Measurements from ENCODE around the gene TLDC2.
"Not testable (repeated sequence)": the region's sequence is repeated elsewhere in the genome, so short reads cannot be mapped to it uniquely, and the experiment has no call there.

The TLDC2 gene

DNA sequence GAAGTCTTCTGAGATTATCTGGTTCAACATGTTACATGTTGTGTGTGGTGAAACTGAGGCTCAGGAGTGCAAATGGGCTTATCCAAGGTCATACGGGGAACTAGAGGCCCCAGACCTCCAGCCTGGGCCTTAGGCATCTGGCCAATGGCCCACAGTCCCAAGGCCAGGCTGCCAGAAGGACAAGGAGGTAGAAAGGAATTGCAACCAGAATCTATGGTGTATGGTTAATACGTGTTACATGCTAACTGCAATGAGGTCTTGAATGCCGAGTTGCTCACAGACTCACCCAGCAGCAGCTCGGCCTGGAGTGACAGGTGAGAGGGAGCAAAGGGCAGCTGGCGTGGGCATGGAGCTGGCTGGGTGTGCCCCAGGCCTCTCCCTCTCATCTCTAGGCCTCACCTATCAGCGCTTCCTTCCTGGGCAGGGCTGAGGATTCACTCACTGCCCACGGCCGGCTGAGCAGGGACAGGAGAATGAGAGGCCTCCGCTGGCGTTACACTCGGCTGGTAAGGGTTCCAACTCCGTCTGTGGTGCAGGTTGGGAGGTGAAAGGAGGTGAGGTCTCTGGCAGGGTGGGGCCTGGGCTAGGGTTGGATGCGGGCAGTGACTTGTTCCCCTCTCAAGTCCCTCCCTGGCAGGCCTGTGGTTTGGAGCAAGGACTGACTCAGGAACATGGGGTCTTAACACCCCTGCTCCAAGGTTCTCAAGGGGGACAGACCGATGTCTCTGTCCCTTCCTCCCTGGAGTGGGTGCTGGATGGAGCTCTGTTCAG is at the start of gene TLDC2:
TSS of gene TLDC2 (plus strand) at position 437 of the 771 bp plus-strand sequence. CDS start at position 474, 37 bp downstream.
- DNase-seq (ENCODE audit: insufficient read length, low spot score) (no peak), FAIRE-seq (peak; percentile 72)

DNA sequence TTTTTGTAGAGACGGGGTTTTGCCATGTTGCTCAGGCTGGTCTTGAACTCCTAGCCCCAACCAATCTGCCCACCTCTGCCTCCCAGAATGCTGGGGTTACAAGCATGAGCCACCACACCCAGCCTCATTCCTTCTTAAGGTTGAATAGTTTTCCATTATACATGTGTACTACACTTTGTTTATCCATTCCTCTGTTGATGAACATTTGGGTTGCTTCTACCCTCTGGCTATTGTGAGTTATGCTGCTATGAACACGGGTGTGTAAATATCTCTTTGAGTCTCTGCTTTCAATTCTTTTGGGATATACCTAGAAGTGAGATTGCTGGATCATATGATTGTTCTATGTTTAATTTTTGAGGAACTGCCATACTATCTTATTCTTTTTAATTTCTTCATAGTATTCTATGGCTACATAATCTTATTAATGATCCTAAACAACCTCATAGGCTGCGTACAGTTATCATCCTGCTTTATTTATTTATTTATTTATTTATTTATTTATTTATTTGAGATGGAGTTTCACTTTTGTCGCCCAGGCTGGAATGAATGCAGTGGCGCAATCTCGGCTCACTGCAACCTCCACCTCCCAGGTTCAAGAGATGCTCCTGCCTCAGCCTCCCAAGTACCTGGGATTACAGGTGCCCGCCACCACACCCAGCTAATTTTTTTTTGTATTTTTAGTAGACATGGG is 49.2 kb upstream of the TLDC2 start:
- FAIRE-seq (peak; percentile 16), DNase-seq (ENCODE audit: insufficient read length, low spot score) (no peak)

DNA sequence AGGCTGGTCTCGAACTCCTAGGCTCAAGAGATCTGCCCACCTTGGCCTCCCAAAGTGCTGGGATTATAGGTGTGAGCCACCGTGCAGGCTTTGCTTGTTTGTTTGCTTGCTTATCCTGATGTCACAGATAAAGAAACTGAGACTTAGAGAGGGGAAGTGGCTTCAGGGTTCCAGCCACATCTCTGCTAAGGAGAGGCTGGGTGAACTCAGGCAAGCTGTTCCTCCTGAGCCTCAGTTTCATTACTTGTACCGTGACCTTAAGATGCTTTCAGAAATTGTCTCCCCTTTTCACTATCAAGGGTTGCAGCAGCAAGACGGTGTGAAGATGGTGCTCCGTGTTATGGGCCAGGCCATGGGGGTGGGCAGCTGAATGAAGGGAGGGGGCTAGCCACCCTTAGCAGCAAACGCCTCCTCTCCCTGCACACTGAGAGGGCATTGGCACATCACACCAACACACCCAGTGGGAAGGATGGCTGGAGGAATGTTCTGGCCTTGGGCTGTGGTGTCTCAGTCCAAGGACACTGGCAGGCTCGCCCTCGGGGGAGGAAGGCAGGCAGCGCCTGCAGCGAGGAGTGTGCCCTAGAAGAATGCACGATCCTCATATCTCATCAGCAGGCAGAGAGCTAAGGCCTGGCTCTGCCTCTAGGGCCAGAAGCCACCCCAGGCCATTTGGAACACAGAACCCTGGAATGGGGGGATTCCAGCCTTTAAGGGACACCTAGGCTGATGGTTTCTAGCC is 48.2 kb upstream of the TLDC2 start:
- DNase-seq (ENCODE audit: insufficient read length, low spot score) (no peak), FAIRE-seq (peak; percentile 96)

DNA sequence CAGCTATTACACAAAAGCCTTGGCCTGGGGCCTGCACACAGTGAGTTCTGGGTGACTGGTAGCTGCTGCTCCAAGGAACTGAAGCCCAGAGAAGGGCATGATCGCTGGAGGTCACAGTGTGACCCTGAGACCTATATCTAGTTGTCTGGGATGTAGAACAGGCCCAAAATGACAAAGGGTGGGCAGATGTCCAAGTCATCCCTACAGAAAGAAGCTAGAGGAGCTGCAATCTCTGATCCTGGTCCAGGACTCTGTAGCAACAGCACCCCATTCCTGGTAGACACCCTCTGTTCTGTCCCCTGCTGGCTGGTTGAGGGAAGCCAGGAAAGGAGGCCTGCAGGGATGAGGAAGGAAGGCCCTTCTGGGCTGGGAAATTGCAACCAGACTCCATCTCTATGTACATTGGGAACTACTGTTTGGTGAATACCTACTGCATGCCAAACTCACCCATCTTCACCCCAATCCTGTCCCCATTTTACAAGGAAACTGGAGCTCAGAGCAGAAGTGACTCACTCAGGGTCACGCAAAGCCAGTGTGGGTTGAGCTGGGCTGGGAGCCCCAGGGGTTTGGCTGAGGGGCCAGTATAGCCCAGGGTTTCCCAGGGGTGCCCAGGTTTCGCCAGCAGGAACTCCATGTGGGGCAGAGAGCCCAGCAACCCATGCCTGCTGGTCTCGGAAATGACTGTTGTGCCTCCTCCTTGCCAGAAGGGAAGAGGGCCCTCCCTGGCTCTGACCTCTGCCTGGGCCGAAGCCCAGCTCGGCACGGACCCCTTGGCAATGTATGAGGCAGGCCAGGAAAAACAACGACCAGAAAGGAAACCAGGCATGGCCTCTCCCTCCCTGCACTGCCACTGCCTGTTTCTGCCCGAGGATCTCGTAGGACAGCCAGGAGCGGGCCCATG is 44.9 kb upstream of the TLDC2 start:
- FAIRE-seq (peak; percentile 66), DNase-seq (ENCODE audit: insufficient read length, low spot score) (no peak)

DNA sequence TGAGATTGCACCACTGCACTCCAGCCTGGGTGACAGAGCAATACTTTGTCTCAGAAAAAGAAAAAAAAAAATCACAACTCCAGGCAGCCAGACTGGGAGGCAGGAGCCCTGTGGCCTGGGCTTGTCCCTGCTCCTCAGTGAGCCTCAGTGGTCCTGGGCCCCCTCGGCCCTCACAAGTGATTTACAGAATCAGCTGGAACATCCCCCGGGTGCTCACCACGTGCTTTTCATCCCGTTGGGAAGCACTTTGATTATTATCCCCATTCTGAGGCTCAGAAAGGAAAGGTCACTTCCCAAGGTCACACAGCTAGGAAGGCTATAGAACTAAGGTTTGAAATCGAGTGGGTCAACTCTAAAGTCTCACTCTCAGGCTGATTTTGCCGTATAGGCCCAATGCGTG is 43.1 kb upstream of the TLDC2 start:
- DNase-seq (ENCODE audit: insufficient read length, low spot score), result no peak
- FAIRE-seq, result no peak

DNA sequence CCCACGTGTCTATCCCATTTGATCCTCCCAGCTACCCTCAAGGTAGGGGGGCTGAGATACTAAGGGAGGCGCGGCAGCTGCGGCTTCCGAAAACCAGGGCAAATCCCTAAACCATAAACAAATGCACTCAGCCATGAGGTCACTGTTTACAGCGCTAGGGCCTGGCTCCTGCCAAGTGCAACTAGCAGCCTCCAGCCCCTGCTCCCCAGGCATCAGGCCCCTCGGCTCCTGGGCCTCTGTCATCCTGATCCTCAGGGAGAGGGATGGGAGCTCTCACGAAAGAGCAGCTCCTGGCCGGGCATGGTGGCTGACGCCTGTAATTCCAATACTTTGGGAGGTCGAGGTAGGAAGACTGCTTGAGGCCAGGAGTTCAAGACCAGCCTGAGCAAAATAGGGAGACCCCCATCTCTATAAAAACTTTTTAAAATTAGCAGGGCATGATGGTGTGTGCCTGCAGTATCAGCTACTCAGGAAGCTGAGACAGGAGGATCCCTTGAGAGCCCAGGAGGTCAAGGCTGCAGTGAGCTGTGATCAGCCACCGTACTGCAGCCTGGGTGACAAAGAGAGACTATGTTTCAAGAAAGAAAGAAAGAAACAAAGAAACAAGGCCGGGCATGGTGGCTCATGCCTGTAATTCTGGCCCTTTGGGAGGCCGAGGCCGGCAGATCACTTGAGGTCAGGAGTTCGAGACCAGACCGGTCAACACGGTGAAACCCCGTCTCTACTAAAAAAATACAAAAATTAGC is 42.5 kb upstream of the TLDC2 start:
- DNase-seq (ENCODE audit: insufficient read length, low spot score) (no peak), FAIRE-seq (no peak)

DNA sequence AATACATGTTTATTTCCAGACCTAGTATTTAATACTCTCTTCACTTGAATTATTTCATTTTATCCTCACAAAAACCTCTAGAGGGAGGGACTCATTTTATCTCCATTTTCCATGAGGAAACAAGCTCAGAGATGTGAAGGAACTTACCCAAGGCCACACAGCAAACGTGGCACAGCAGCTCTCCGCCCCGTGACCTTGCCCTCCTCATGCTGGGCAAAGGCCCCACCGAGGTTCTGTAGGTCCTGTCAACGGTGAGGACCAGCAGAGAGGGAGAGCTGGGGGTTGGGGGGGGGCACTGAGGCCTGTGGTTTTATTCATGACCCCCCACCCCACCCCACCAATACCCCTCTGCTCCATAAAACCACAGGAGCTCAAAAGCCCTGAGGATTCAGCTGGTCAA is 40.9 kb upstream of the TLDC2 start:
- FAIRE-seq, result peak; percentile 72
- DNase-seq (ENCODE audit: insufficient read length, low spot score), result no peak

DNA sequence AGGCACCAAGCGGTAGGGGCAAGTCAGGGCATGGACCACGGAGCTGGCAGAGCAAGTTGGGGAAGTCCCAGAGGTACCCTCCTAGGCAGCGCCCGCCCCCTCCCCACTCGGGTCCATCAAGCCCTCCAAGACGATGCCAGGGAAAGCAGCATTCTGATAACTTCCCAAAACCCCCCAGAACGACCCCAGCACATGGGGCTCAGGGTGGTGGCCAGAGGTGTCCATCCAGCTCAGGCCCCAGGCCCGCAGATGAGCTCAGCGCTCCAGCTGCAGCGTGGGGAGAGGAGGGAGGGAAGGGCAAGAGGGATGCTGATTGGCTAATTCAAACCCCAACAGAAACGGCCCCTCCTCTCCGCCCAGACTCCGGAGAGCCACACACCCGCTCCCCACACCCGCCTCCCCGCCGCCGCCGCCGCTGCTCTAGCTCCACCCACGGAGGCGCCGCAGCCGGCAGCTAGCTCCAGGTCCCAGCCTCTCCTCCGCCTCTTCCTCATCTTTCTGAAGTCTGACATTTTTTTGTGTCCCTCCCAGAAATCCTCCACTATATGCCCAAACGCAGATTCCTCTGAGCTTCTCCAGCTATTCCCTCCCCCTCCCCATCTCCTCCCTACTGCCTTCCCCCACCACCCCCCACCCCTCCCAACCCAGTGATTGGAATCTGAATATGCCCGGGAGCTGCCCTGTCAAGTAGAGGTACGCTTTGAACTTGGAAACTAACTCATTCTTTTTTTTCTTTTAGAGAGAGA is 40.3 kb upstream of the TLDC2 start:
- FAIRE-seq (peak; percentile 99), DNase-seq (ENCODE audit: insufficient read length, low spot score) (peak; percentile 100)

DNA sequence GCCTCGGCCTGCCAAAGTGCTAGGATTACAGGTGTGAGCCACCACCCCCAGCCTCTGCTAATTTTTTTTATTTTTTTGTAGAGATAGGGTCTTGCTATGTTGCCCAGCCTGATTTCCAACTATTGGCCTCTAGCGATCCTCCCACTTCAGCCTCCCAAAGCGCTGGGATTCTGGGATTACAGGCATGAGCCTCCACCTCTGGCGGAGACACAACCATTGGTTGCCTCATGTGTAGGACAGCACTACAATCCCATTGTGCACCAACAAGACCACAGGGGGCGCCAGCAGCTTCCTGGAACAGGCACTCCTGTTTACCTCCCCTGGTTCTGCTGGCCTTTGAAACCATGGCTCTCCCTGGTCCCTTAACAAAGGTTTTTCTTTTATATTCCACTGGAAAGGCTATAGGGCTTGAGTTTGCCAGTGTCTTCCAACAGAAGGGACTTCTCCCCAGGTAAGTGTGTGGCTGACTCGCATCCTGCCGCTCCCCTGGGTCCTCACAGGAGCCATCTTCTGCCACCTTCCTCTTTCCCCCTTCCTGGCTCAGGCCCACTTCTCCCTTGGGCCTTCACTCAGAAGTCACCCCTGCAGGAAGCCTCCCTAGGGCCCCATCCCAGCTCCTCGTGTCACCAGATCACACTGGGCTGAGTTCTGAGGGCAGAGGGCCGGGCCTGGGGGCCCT is 39.2 kb upstream of the TLDC2 start:
- DNase-seq (ENCODE audit: insufficient read length, low spot score), result peak; percentile 81
- peak; percentile 55 for FAIRE-seq

DNA sequence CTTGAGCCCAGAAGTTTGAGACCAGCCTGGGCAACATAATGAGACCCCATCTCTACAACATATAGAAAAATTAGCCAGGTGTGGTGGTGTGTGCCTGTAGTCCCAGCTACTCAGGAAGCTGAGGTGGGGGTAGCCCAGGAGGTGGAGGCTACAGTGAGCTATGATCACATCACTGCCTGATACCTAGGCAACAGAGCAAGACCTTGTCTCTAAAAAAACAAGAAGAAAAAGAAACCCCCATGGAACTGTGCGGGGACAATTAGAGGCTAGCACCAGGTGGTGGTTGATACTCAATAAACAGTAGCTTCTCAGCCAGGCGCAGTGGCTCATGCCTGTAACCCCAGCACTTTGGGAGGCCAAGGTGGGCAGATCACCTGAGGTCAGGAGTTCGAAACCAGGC is 37.6 kb upstream of the TLDC2 start:
- not testable (repeated sequence) for DNase-seq (ENCODE audit: insufficient read length, low spot score); FAIRE-seq

DNA sequence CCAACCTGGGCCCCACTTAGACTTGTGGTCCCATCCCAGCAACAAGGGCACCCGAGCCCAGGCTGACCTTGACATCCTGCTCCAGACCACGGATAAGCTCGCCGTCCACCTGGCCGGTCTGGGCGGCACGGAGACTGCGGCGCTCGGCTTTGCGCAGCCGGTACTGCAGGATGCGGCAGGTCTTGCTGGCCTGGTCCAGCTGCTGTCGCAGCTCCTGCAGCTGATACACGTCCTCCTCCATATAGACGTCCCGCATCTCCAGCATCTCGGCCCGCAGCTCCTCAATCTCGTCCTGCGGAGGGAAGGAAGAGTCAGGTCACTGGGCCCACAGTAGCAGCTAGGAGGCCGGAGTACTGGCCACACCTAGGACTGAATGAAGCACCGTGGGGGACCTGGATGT is 36.8 kb upstream of the TLDC2 start:
- DNase-seq (ENCODE audit: insufficient read length, low spot score) (no peak), FAIRE-seq (peak; percentile 20)

DNA sequence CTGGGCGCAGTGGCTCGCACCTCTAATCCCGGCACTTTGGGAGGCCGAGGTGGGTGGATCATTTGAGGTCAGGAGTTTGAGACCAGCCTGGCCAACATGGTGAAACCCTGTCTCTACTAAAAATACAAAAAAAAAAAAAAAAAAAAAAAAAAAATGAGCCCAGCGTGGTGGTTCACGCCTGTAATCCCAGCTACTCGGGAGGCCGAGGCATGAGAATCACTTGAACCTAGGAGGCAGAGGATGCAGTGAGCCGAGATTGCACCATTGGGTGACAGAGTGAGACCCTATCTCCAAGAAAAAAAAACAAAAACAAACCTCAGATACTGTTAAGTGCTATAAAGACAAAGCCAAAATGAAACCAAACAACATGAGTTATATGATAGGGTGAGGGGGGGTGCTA is 34.9 kb upstream of the TLDC2 start:
- not testable (repeated sequence) for DNase-seq (ENCODE audit: insufficient read length, low spot score)
- peak; percentile 31 for FAIRE-seq

DNA sequence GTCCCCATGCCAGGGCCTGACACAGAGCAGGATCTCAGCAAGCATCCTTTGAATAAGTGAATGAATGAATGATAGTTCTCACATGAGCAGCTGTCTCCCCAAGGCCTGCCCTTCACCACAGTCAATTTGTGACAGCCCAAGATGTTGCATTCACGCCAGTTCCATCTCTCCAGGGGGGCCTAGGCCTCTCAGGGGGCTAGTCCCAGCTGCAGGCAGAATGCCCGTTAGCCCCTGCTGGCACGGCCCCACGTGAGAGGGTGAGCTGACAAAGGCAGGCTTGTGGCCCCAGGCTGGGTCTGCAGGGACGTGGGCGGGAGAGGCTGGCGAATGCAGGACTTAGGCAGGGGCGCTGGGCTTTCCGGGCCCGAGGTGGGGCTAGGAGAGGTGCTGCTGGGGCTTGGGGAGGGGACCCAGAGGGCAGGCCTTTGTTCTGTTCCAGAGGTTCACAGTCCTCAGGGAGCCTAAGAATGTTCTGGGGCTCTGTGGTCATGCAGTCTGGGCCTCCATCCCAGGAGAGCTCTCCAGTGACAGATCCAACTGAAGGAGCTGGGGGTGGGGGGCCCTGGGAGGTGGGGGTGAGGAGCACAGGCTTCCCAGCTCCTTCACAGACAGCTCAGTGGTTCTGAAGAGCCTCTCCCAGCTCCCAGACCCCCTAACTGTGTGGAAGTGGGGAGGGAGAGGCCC is 30.5 kb upstream of the TLDC2 start:
- FAIRE-seq (no peak), DNase-seq (ENCODE audit: insufficient read length, low spot score) (no peak)

DNA sequence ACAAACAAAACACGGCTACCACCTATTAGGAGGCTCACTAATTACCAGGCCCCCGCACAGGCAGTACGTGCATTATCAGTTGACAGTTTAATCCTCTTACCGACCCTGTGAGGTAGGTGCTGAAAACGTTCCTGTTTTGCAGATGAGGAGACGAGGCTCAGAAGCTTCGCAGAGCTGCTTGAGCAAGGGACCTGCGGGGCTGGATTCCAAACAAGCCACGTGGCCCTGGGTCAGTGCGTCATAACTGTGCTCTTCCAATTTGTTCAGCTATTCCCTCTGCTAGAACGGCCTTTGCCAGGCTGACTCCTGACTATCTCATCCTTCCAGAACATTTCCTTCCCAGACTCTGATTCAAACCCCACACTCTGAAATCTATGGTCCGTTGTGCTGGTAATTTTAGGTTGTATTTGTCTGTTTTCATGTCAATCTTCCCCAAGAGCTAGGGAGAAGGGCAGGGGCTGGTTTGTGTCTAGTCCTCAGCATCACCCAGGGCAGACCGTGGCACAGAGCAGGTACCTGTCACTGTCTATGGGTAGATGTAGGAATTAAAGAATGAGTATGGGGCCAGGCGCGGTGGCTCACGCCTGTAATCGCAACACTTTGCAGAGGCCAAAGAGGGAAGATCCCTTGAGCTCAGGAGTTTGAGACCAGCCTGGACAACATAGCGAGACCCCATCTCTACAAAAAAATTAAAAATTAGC is 28.8 kb upstream of the TLDC2 start:
- FAIRE-seq, result peak; percentile 23
- no peak for DNase-seq (ENCODE audit: insufficient read length, low spot score)

DNA sequence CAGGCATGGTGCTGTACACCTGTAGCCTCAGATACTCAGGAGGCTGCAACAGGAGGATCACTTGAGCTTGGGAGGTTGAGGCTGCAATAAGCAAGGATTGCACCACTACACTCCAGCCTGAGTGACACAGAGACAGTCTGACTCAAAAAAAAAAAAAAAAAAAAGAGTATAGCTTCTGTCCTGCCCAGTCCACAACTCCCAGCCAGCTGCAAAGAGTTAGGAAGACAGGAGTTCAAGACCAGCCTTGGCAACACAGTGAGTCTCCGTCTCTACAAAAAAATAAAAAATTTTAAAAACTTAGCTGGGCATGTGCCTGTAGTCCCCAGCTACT is 28.3 kb upstream of the TLDC2 start:
- no peak for FAIRE-seq

DNA sequence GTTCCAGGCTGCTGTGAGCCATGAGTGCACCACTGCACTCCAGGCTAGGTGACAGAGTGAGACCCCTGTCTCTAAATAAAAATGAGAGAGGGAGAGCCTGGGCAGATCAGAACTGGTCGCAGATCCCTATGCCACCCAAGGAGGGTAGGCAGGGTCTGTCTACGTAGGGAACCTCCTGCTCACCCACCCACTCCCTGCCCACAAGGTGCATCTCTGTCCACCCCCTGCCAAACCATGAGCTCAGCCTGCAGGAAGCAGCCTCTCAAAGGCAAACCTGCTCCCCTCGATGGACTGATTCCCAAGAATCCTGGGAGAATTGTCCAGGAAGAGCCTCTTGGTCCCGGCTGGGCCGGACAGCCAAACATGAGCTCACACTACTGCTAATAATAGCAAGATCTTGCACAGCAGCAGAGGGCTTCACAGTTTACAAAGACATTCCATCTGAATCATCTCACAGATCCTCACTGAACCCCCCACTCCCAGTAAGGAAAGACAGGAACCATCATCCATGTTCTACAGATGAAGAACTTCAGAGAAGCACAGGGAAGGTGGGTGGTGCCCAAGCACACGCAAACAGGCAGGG is 27.8 kb upstream of the TLDC2 start:
- DNase-seq (ENCODE audit: insufficient read length, low spot score) (peak; percentile 76), FAIRE-seq (peak; percentile 83)

More for the DNA sequence above, 28.3 kb upstream of the TLDC2 start:
- DNase-seq (ENCODE audit: insufficient read length, low spot score), result no peak

DNA sequence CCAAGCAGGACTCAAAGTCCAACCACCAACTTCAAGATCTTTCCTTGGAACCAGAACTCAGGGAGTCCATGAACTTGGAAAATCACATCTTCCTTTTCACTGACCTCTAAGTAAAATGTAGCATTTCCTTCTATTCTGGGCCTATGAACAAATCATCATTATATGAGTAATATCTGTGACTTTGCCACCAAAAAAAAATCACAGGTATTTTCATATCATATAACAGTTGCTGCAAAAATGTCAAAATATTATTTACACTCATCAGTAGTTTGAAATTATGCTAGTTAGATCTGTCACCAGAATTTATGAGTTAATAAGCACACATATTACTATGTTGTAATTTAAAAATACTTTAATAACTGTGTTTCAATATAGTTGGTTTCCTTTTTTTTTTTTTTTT is 27.3 kb upstream of the TLDC2 start:
- FAIRE-seq (no peak), DNase-seq (ENCODE audit: insufficient read length, low spot score) (no peak)
